NCI-H1436 treated with DMSO at 0.1 percent for 48 hours (cell line): Measurements from ENCODE around the gene FRMD1.
"Not testable (repeated sequence)": the region's sequence is repeated elsewhere in the genome, so short reads cannot be mapped to it uniquely, and the experiment has no call there.

Experiments used
- DNase-seq: peaks from one replicate; lab custom pipeline; 2025; lab: John Stamatoyannopoulos, UW

Gene FRMD1

GRCh38 chr6:168078175-168078942 lies 653 bp downstream of the FRMD1 start:
- DNase-seq, result no peak

DNA sequence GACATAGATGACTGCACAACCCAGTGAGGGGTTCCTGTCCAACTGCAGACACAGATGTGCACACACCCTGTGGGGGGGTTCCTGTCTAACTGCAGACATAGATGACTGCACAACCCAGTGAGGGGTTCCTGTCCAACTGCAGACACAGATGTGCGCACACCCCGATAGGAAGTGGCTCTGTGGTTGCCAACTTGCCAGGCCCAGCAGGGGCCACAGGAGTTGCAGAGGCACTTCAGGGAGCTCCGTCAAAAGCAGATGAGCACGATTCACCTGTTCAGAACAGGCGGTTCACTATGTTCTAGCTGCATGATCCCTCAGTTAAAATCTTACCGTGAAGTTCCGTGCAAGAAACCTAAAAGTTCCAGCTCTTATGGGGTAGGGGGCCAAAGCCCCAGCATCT lies 1.6 kb downstream of the FRMD1 start:
- DNase-seq, result not testable (repeated sequence)

- no peak for DNase-seq
Measured at GRCh38 chr6:168075787-168076202, 3.2 kb downstream of the FRMD1 start.

DNA sequence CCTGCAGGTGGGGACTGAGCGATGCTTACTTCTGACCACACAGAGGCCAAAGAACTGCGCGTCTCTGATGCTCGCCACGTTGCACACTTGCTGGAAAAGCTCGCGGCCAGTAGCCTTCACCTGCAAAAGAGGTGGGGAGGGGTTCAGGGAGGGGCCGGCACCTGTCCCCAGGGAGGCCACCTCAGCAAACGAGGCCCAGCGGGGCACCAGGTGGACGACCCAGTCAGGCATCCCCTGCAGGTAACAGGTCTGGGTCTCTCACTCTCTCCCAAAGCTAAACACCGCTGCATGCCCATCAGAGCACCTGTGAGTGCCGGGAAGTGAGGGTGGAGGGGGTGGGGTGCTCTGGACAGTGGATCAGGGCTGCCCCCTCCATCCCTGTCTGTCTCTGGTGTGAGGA lies 3.8 kb downstream of the FRMD1 start:
- no peak for DNase-seq

GRCh38 chr6:168073937-168074730 lies 4.9 kb downstream of the FRMD1 start:
- DNase-seq, result no peak

GRCh38 chr6:168072730-168073129 lies 6.3 kb downstream of the FRMD1 start:
- no peak for DNase-seq

DNA sequence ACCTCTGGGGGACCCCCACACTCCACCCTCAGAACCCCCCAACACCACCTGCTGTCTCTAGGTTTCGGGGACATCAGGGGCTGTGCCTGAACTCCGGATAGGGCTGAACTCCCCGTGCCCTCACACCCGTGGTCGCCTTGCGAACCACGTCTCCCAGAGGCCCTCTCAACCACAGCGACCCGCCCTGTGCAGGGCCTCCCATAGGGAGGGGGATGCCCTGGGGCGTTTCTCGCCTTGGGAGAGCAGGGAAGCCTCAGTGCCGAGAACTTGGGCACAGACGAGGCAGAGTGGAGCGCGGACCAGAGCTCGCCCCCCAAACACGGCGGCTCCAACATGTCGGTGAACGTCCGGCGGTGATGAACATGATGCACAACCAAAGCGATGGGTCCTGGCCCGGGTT lies 6.8 kb downstream of the FRMD1 start:
- no peak for DNase-seq

DNA sequence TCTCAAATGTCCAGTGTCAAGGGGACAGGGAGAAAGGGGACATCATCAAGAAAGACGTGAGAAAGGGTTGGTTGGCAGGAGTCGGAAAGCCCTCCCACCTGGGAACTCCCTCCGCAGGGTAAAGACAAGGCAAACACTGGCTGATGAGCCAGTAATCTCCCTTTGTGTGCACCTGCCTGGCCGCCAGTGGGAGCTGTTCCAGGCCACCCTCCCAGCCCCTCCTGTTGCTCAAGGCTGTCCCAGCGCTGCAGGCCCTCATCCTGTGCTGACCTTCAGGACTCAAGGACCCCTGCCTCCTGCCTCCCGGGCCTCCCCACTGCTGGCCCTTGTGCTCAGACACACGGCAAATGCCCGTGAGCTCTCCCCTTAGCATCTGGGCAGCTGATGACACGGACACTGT lies 7.4 kb downstream of the FRMD1 start:
- no peak for DNase-seq

GRCh38 chr6:168070804-168071203 lies 8.2 kb downstream of the FRMD1 start:
- no peak for DNase-seq

GRCh38 chr6:168067081-168067759 lies 11.8 kb downstream of the FRMD1 start:
- no peak for DNase-seq

DNA sequence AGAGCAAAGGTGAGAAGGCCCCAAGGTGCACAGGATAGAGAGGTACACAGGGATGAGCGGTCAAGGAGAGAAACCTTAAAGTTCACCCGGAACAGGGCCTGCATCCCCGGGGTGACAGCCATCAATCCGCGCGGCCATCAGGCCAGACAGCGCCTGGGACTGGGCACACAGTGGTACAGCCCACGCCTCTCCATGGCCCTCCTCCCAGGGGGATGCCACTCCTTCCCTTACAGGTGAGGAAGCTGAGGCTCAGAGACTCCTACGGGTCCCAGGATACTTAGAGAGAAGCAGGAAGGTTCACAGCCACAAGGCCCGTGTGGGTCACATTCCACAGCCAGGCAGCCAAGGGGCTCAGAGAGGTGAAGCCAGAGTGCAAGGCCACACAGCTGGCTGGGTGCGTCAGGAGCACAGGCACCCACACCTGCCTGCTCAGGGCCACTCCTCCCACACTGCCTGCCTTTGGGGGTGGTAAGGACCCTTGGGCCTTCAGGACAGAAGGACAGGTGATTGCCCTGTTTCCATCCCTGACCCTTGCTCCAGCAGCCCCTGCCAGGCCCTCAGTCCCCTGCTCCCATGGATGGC lies 14.7 kb downstream of the FRMD1 start:
- no peak for DNase-seq

DNA sequence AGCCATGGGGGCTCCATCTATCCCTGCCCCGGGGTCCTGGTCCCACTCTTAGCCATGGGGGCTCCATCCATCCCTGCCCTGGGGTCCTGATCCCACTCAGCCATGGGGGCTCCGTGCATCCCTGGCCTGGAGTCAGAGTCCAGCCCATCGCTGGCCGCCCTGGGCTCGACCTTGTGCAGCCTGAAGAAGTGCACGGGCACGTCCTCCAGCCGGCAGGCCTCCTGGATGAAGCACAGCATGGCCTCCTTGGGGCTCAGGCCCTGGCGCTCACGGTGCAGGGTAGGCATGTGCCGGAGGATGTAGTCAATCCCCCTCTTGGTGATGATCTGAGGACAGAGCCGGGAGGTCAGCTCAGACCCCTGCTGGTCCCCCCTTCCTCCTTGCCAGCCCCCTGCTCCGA lies 15.6 kb downstream of the FRMD1 start:
- DNase-seq, result no peak

DNA sequence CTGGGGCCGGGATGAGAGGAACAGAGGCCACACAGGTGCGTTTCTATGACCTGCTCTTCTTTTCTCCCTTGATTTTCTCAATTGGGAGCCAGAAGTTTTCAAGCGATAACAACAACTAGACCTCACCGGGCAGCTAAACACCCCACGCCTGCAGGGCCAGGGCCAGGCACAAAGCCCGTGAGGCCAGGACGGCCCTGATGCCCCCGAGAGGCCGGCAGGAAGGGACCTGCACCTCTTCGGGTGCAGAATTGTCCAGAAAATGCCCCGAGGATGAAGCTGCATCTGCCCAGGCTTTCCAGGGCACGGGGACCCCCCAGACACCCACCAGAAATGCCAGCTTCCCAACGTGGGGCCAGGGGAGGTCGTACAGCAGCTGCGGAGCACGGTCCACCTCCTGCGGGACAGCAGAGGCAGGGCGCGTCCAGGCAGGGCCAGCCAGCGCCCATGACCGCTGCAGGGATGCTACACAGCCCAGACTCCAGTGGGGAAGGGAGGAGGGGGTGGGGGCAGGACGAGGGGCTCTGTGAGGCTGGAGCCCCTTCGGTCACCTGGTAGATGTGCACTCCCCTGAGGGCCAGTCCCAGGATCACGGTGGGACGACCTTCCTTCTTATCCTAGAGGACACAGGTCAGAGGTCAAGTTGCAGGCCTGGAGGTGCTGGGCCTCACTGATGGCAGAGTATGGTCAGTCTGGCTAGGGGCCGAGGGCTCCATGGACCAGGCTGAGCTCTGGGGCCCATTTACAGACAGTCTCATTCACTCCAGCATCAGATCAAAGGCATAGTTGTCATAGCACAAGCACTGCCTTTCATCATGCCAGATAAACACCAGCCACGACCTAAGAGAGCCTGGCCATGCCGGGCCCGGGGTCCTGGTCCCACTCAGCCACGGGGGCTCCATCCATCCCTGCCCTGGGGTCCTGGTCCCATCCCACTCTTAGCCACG lies 16.4 kb downstream of the FRMD1 start:
- DNase-seq, result no peak

- DNase-seq, result peak; percentile 43
Measured at GRCh38 chr6:168061269-168062210, 17.5 kb downstream of the FRMD1 start.

- no peak for DNase-seq
Measured at GRCh38 chr6:168060521-168060931, 18.5 kb downstream of the FRMD1 start.

DNA sequence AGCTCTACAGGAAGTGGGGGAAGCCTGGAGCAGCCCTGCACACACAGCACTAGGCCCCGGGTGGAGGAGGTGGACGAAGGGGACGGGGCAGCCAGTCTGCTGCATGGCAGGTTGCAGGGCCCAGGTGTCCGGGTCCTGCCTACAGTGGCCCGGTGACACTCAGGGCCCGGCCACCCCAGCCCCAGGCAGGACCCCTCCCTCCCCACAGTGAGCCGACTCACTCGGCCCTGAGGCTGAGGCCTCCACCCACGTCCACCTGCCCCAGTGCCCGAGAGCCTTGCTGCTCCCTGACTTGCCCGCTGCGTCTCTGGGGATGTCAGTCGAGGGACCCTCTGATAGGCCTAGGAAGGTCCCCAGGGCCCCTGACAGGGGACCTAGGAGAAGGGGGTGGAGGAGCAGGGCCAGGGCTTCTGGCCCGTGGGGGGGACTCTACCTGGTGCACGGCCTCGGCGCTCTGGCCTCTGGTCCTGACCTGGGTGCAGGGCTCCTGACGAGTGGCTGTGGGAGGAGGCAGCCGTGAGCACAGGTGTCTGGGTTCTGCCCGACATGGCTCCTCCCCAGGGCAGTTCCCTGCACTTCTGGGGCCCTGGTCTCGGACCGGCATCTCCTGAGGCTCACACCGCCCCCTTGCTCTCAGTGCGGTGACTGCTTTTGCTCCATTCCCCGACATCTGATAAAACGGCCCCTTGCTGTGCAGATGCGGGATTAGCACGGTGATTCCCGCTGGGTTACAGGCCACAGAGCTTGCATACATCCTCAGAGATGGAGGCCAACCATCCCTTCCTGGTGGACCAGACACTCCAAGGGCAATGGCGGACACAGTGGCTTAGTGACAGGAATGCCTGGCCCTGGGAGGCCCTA lies 20.1 kb downstream of the FRMD1 start:
- DNase-seq, result no peak

DNA sequence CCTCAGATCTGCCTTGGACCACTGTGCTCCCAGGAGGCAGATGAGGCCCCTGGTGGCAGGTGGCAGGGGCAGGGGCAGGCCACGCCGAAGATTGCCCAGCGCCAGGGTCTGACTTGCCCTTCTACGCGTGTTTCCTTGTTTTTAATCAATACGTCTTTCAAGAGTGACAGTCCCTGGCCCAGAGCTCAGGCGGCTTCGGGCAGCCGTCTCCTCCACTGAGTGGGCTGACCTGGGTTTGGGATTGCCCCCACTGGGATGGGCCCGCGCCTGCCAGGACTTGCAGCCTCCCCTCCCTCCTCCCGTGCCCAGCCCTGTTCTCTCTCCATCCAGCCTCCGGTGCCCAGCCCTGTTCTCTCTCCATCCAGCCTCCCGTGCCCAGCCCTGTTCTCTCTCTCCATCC lies 21.2 kb downstream of the FRMD1 start:
- DNase-seq, result no peak

DNA sequence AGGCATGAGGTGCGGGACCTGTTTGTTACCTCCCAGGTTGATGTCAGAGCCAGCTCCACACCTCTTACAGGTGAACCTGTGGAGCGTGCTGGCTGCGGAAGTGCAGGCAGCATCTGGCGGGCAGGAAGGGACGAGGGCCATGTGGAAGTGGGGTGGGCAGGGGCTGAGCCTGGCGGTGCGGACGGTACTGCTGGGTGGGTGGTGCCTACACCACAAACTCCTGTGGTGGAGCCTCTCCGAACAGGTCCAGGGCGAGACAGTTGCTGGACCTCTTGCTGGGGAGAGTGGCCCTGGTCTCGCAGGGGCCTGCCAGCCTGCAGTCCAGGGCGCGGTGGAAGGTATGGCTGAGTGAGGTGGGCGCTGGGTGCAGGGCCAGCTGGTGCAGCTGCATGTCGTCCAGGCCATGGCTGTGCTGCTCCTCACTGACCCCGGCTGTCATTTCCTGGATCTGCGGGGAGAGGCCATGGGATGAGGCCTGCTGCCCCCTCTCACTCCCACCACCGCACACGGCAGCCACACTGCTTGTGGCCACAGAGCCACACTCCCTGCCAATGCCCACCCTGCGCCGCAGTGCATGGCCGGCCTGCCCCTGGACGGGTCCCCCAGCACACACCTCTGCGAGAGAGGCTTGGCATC lies 22.0 kb downstream of the FRMD1 start:
- no peak for DNase-seq
